Mesendoderm (in vitro differentiated cells): ENCODE results near the gene STOM.

Source experiments
- DNase-seq: peaks from one replicate; pipeline ENCODE4 v3.0.0; 2013
- H2AK5ac ChIP-seq: 2 replicates; pipeline ENCODE4 v1.6.1; 2013; ENCODE audit warnings: low read length, inconsistent platforms
- H2BK120ac ChIP-seq: 2 replicates; pipeline ENCODE4 v1.6.1; 2013; ENCODE audit warnings: low read depth, mild to moderate bottlenecking, low read length, moderate library complexity, mixed read lengths
- H2BK15ac ChIP-seq: replicated peaks from 2 replicates; pipeline ENCODE4 v1.6.1; 2013; ENCODE audit warnings: low read depth, mild to moderate bottlenecking, moderate library complexity
- H2BK5ac ChIP-seq: 2 replicates; pipeline ENCODE4 v1.6.1; 2013; ENCODE audit warnings: low read length, inconsistent platforms
- H3K18ac ChIP-seq: 2 replicates; pipeline ENCODE4 v1.6.1; 2013; ENCODE audit warnings: mild to moderate bottlenecking, low read length, mixed read lengths
- H3K23ac ChIP-seq: one replicate; pipeline ENCODE4 v1.6.1; 2013; ENCODE audit warnings: low read length
- H3K27ac ChIP-seq: 2 replicates; pipeline ENCODE4 v1.5.1; 2013; ENCODE audit warnings: low read depth, mild to moderate bottlenecking, inconsistent platforms, low read length, moderate library complexity
- H3K27me3 ChIP-seq: 2 replicates; pipeline ENCODE4 v1.6.1; 2013; ENCODE audit warnings: low read length, control low read depth, mild to moderate bottlenecking, inconsistent platforms; ENCODE audit not compliant: insufficient read depth, poor library complexity
- H3K36me3 ChIP-seq: 2 replicates; pipeline ENCODE4 v1.6.1; 2013; ENCODE audit warnings: low read length, inconsistent platforms; ENCODE audit not compliant: control insufficient read depth, insufficient read depth
- H3K4ac ChIP-seq: one replicate; pipeline ENCODE4 v1.6.1; 2013; ENCODE audit warnings: low read depth, mild to moderate bottlenecking, low read length, moderate library complexity
- H3K4me1 ChIP-seq: 2 replicates; pipeline ENCODE4 v1.6.1; 2013; ENCODE audit warnings: low read depth, low read length, inconsistent platforms; ENCODE audit not compliant: control insufficient read depth
- H3K4me2 ChIP-seq: 2 replicates; pipeline ENCODE4 v1.6.1; 2013; ENCODE audit warnings: low read length
- H3K4me3 ChIP-seq: 2 replicates; pipeline ENCODE4 v1.5.1; 2013; ENCODE audit warnings: mild to moderate bottlenecking, low read length
- H3K56ac ChIP-seq: one replicate; pipeline ENCODE4 v1.6.1; 2013; ENCODE audit warnings: low read length
- H3K79me1 ChIP-seq: 2 replicates; pipeline ENCODE4 v1.6.1; 2013; ENCODE audit warnings: low read length, inconsistent platforms
- H3K79me2 ChIP-seq: 2 replicates; pipeline ENCODE4 v1.6.1; 2013; ENCODE audit warnings: mild to moderate bottlenecking, low read length; ENCODE audit not compliant: control insufficient read depth, insufficient read depth
- H3K9ac ChIP-seq: 2 replicates; pipeline ENCODE4 v1.6.1; 2013; ENCODE audit warnings: low read length, inconsistent platforms
- H4K5ac ChIP-seq: one replicate; pipeline ENCODE4 v1.6.1; 2013; ENCODE audit warnings: low read length
- H4K8ac ChIP-seq: one replicate; pipeline ENCODE4 v1.6.1; 2013; ENCODE audit warnings: low read depth, mild to moderate bottlenecking, control low read depth, low read length, moderate library complexity
- WGBS: extraction: QIAGEN DNeasy Blood & Tissue Kit; methylation state at CpG from one replicate; pipeline ENCODE4 v1.1.7; 2013; ENCODE audit warnings: low lambda C conversion rate, missing lambda C conversion rate; ENCODE audit not compliant: insufficient coverage; ENCODE audit errors: extremely low coverage; 5-methylcytosine and 5-hydroxymethylcytosine counted together

Gene STOM

GRCh38 chr9:121295662-121296191 lies 74.3 kb downstream of the STOM start:
- H3K4me1 ChIP-seq = peaks cover 2% of the 10 kb centered on the region
- no peaks in the 10 kb centered on the region for H3K79me2 ChIP-seq
- H2BK15ac ChIP-seq = no peak overlapping the region
- no peak overlapping the region for H3K56ac ChIP-seq
- H3K27ac ChIP-seq = no peak overlapping the region
- no peak overlapping the region for H3K9ac ChIP-seq
- H3K23ac ChIP-seq = no peak overlapping the region
- H2BK120ac ChIP-seq = no peak overlapping the region
- no peaks in the 10 kb centered on the region for H3K27me3 ChIP-seq
- no CpG with 5 or more reads among the region's 5 CpGs for WGBS
- H3K79me1 ChIP-seq = no peaks in the 10 kb centered on the region
- H3K18ac ChIP-seq = no peak overlapping the region
- no peak overlapping the region for H3K4me3 ChIP-seq
- no peak overlapping the region for H2BK5ac ChIP-seq
- no peak overlapping the region for H2AK5ac ChIP-seq
- no peaks in the 10 kb centered on the region for H3K36me3 ChIP-seq
- no peak overlapping the region for H4K5ac ChIP-seq
- no peak overlapping the region for H3K4ac ChIP-seq
- H3K4me2 ChIP-seq = no peak overlapping the region
- no peak overlapping the region for H4K8ac ChIP-seq
- no peak for DNase-seq

GRCh38 chr9:121294866-121295661 lies 75.0 kb downstream of the STOM start:
- no peak for DNase-seq
- H4K5ac ChIP-seq = no peak overlapping the region
- no peaks in the 10 kb centered on the region for H3K36me3 ChIP-seq
- H3K27me3 ChIP-seq = no peaks in the 10 kb centered on the region
- peaks cover 2% of the 10 kb centered on the region for H3K4me1 ChIP-seq
- H2AK5ac ChIP-seq = no peak overlapping the region
- no peak overlapping the region for H3K56ac ChIP-seq
- no peak overlapping the region for H3K9ac ChIP-seq
- no peak overlapping the region for H4K8ac ChIP-seq
- H2BK5ac ChIP-seq = no peak overlapping the region
- H2BK15ac ChIP-seq = no peak overlapping the region
- H3K79me1 ChIP-seq = no peaks in the 10 kb centered on the region
- H2BK120ac ChIP-seq = no peak overlapping the region
- no peak overlapping the region for H3K23ac ChIP-seq
- H3K4me2 ChIP-seq = no peak overlapping the region
- H3K4ac ChIP-seq = no peak overlapping the region
- H3K4me3 ChIP-seq = no peak overlapping the region
- WGBS = no CpG with 5 or more reads among the region's 13 CpGs
- no peaks in the 10 kb centered on the region for H3K79me2 ChIP-seq
- no peak overlapping the region for H3K18ac ChIP-seq
- no peak overlapping the region for H3K27ac ChIP-seq

- Histone ChIP-seq H3K4ac (no peak overlapping the region), H3K79me2 (no peaks in the 10 kb centered on the region), H3K27ac (no peak overlapping the region), H3K4me3 (no peak overlapping the region), H3K18ac (no peak overlapping the region), H4K8ac (no peak overlapping the region), H2BK5ac (no peak overlapping the region), H3K9ac (no peak overlapping the region), H3K4me2 (no peak overlapping the region), H3K4me1 (peaks cover 5% of the 10 kb centered on the region), H3K79me1 (no peaks in the 10 kb centered on the region), H2AK5ac (no peak overlapping the region), H4K5ac (no peak overlapping the region), H3K56ac (no peak overlapping the region), H3K27me3 (no peaks in the 10 kb centered on the region), H3K23ac (no peak overlapping the region), H3K36me3 (no peaks in the 10 kb centered on the region), H2BK15ac (no peak overlapping the region), H2BK120ac (no peak overlapping the region)
- DNase-seq = no peak
- no CpG with 5 or more reads among the region's 6 CpGs for WGBS
These were observed 75.8 kb downstream of the STOM start for GRCh38 chr9:121294151-121294743.

GRCh38 chr9:121292801-121293241 lies 77.2 kb downstream of the STOM start:
- no peaks in the 10 kb centered on the region for H3K36me3 ChIP-seq
- no peak overlapping the region for H2BK120ac ChIP-seq
- no peak overlapping the region for H3K56ac ChIP-seq
- H3K23ac ChIP-seq = no peak overlapping the region
- DNase-seq = no peak
- no peak overlapping the region for H3K9ac ChIP-seq
- no peaks in the 10 kb centered on the region for H3K27me3 ChIP-seq
- peaks cover 6% of the 10 kb centered on the region for H3K4me1 ChIP-seq
- no peak overlapping the region for H2BK5ac ChIP-seq
- H3K79me1 ChIP-seq = no peaks in the 10 kb centered on the region
- H3K4me3 ChIP-seq = no peak overlapping the region
- H3K27ac ChIP-seq = no peak overlapping the region
- no peak overlapping the region for H4K8ac ChIP-seq
- H3K18ac ChIP-seq = no peak overlapping the region
- H3K79me2 ChIP-seq = no peaks in the 10 kb centered on the region
- H3K4me2 ChIP-seq = no peak overlapping the region
- H3K4ac ChIP-seq = no peak overlapping the region
- no peak overlapping the region for H4K5ac ChIP-seq
- WGBS = no CpG with 5 or more reads among the region's 6 CpGs
- no peak overlapping the region for H2BK15ac ChIP-seq
- no peak overlapping the region for H2AK5ac ChIP-seq

- no peak overlapping the region for H3K18ac ChIP-seq
- H2BK5ac ChIP-seq = no peak overlapping the region
- H3K4me2 ChIP-seq = no peak overlapping the region
- no peak overlapping the region for H4K8ac ChIP-seq
- no peaks in the 10 kb centered on the region for H3K27me3 ChIP-seq
- no peak for DNase-seq
- H4K5ac ChIP-seq = no peak overlapping the region
- H2BK15ac ChIP-seq = no peak overlapping the region
- no peaks in the 10 kb centered on the region for H3K79me2 ChIP-seq
- no CpG with 5 or more reads among the region's 1 CpG for WGBS
- H3K27ac ChIP-seq = no peak overlapping the region
- H3K9ac ChIP-seq = no peak overlapping the region
- no peak overlapping the region for H3K23ac ChIP-seq
- no peak overlapping the region for H2AK5ac ChIP-seq
- no peak overlapping the region for H3K4me3 ChIP-seq
- no peak overlapping the region for H3K4ac ChIP-seq
- no peaks in the 10 kb centered on the region for H3K79me1 ChIP-seq
- no peak overlapping the region for H2BK120ac ChIP-seq
- no peaks in the 10 kb centered on the region for H3K36me3 ChIP-seq
- H3K4me1 ChIP-seq = peaks cover 10% of the 10 kb centered on the region
- no peak overlapping the region for H3K56ac ChIP-seq
These were observed 78.0 kb downstream of the STOM start for GRCh38 chr9:121292051-121292450.
